HG02973 (cell line): ENCODE data around the gene PAPPA2.

ENCODE experiments used
- ATAC-seq: cut with Tn5 transposase; IDR thresholded peaks from one replicate; pipeline ENCODE4 v1.9.1; 2021; ENCODE audit warnings: moderate library complexity; ENCODE audit not compliant: unreplicated experiment

The PAPPA2 gene

GRCh38 chr1:176794897-176795508 is 332.0 kb downstream of the PAPPA2 start:
- no peak for ATAC-seq

GRCh38 chr1:176795929-176796328 is 333.0 kb downstream of the PAPPA2 start:
- ATAC-seq, result no peak

GRCh38 chr1:176796583-176796982 is 333.6 kb downstream of the PAPPA2 start:
- no peak for ATAC-seq

GRCh38 chr1:176799327-176799726 is 336.4 kb downstream of the PAPPA2 start:
- no peak for ATAC-seq

- ATAC-seq, result no peak
Measured at GRCh38 chr1:176800978-176801513, 338.1 kb downstream of the PAPPA2 start.

GRCh38 chr1:176801514-176802020 is 338.6 kb downstream of the PAPPA2 start:
- no peak for ATAC-seq

- ATAC-seq, result no peak
Measured at GRCh38 chr1:176802316-176802715, 339.3 kb downstream of the PAPPA2 start.

- no peak for ATAC-seq
Measured at GRCh38 chr1:176803042-176803441, 340.1 kb downstream of the PAPPA2 start.

GRCh38 chr1:176803596-176803995 is 340.6 kb downstream of the PAPPA2 start:
- no peak for ATAC-seq

GRCh38 chr1:176809292-176809691 is 346.3 kb downstream of the PAPPA2 start:
- ATAC-seq, result no peak

GRCh38 chr1:176811511-176812288 is 348.7 kb downstream of the PAPPA2 start:
- ATAC-seq, result no peak

- no peak for ATAC-seq
Measured at GRCh38 chr1:176815621-176816020, 352.6 kb downstream of the PAPPA2 start.

GRCh38 chr1:176816232-176816631 is 353.3 kb downstream of the PAPPA2 start:
- ATAC-seq, result no peak

GRCh38 chr1:176820391-176821031 is 357.5 kb downstream of the PAPPA2 start:
- ATAC-seq, result no peak

GRCh38 chr1:176826265-176826664 is 363.3 kb downstream of the PAPPA2 start:
- no peak for ATAC-seq

GRCh38 chr1:176829261-176829660 is 366.3 kb downstream of the PAPPA2 start:
- no peak for ATAC-seq

- no peak for ATAC-seq
Measured at GRCh38 chr1:176831150-176831549, 368.2 kb downstream of the PAPPA2 start.

- ATAC-seq, result no peak
Measured at GRCh38 chr1:176837708-176838107, 374.7 kb downstream of the PAPPA2 start.

GRCh38 chr1:176838276-176838995 is 375.5 kb downstream of the PAPPA2 start:
- no peak for ATAC-seq

- ATAC-seq, result no peak
Measured at GRCh38 chr1:176839216-176839615, 376.2 kb downstream of the PAPPA2 start.

- no peak for ATAC-seq
Measured at GRCh38 chr1:176841238-176841637, 378.3 kb downstream of the PAPPA2 start.
